ENCODE data around the gene KCNA5.

GRCh38 chr12:5085896-5086295, 42.2 kb downstream of the KCNA5 start:
- TF ChIP-seq CTCF (IDR thresholded peaks at IDR 0.05) (no peak), POLR2AphosphoS5 (IDR thresholded peaks at IDR 0.05) (no peak), EP300 (IDR thresholded peaks at IDR 0.05) (no peak), POLR2A (IDR thresholded peaks at IDR 0.05) (no peak)
